GM06990 (cell line): Measurements from ENCODE around the gene BMP7.

Experiments
- DNase-seq: peaks from one replicate; pipeline ENCODE4 v3.0.0-alpha.2; 2011; ENCODE audit not compliant: insufficient read length; ENCODE audit errors: extremely low read depth
- H3K27me3 ChIP-seq: replicated peaks from 2 replicates; pipeline ENCODE4 v1.6.0; 2011; ENCODE audit warnings: low read length; ENCODE audit not compliant: control insufficient read depth, insufficient read depth
- H3K36me3 ChIP-seq: 2 replicates; pipeline ENCODE4 v1.5.1; 2011; ENCODE audit warnings: low read length; ENCODE audit not compliant: control insufficient read depth, insufficient read depth
- H3K4me3 ChIP-seq: replicated peaks from 2 replicates; pipeline ENCODE4 v1.5.1; 2011; ENCODE audit warnings: low read depth, mild to moderate bottlenecking, control low read depth, low read length
- TF ChIP-seq, protein P1 (sequence below): IDR thresholded peaks from 2 replicates; pipeline ENCODE4 v1.5.1; 2011; ENCODE audit warnings: low read length, control low read depth, mild to moderate bottlenecking, inconsistent platforms; ENCODE audit not compliant: insufficient read depth, poor library complexity, severe bottlenecking

Gene BMP7

GRCh38 chr20:57278457-57278856 is 12.0 kb upstream of the BMP7 start:
- H3K27me3 ChIP-seq = no peaks in the 10 kb centered on the region

DNA sequence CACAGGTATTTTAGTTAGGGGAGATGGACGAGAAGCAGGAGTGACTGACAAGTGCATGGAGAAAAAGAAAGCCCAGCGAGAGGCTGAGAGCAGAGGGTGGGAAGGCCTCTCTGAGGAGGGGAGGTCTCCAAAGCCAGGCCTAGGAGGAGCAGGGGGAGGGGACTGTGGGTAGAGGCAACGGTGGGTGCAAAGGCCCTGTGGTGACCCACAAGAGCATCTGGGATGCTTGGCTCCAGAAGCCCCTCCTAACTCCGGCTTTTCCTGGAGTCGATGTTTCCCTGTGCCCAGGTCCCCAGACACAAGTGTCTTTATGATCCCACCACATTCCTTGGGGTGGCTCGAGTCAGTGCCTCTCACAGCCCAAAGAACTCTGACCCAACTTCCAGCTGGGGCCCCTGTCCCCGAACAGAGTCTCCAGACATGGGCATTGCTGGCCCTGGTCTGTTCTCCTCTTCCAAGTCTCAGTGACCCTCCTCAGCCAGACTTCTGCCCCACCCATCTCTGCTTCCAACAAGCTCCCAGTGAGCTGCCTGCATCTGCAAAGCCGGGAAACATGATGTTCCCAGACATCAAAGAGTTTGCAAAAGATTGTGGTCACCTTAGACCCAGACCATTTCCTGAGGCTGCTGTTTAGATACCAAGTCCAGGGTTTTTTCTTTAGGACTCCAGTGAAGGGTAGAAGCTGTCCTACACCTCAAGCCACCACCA is 11.1 kb upstream of the BMP7 start:
- Histone ChIP-seq H3K36me3 (no peaks in the 10 kb centered on the region), H3K4me3 (no peak overlapping the region), H3K27me3 (no peaks in the 10 kb centered on the region)
- TF ChIP-seq, protein P1, sequence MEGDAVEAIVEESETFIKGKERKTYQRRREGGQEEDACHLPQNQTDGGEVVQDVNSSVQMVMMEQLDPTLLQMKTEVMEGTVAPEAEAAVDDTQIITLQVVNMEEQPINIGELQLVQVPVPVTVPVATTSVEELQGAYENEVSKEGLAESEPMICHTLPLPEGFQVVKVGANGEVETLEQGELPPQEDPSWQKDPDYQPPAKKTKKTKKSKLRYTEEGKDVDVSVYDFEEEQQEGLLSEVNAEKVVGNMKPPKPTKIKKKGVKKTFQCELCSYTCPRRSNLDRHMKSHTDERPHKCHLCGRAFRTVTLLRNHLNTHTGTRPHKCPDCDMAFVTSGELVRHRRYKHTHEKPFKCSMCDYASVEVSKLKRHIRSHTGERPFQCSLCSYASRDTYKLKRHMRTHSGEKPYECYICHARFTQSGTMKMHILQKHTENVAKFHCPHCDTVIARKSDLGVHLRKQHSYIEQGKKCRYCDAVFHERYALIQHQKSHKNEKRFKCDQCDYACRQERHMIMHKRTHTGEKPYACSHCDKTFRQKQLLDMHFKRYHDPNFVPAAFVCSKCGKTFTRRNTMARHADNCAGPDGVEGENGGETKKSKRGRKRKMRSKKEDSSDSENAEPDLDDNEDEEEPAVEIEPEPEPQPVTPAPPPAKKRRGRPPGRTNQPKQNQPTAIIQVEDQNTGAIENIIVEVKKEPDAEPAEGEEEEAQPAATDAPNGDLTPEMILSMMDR = no peak
- DNase-seq = no peak

More at GRCh38 chr20:57278457-57278856, 12.0 kb upstream of the BMP7 start:
- no peak for DNase-seq
- TF ChIP-seq, protein P1 = no peak
- Histone ChIP-seq H3K36me3 (no peaks in the 10 kb centered on the region), H3K4me3 (no peak overlapping the region)

GRCh38 chr20:57276221-57276620 is 9.8 kb upstream of the BMP7 start:
- TF ChIP-seq, protein P1 = no peak
- Histone ChIP-seq H3K27me3 (no peaks in the 10 kb centered on the region; the same call in 1 of the 2 replicates), H3K36me3 (no peaks in the 10 kb centered on the region), H3K4me3 (no peak overlapping the region)
- DNase-seq = no peak

GRCh38 chr20:57275813-57276212 is 9.4 kb upstream of the BMP7 start:
- Histone ChIP-seq H3K36me3 (no peaks in the 10 kb centered on the region), H3K27me3 (no peaks in the 10 kb centered on the region; the same call in 1 of the 2 replicates), H3K4me3 (no peak overlapping the region)
- TF ChIP-seq, protein P1 = no peak
- no peak for DNase-seq

- Histone ChIP-seq H3K27me3 (no peaks in the 10 kb centered on the region; the same call in 1 of the 2 replicates), H3K36me3 (no peaks in the 10 kb centered on the region), H3K4me3 (no peak overlapping the region)
- TF ChIP-seq, protein P1 = no peak
- DNase-seq = no peak
Measured at GRCh38 chr20:57275334-57275733, 8.9 kb upstream of the BMP7 start.

GRCh38 chr20:57274846-57275245 is 8.4 kb upstream of the BMP7 start:
- DNase-seq = no peak
- Histone ChIP-seq H3K36me3 (no peaks in the 10 kb centered on the region), H3K4me3 (no peak overlapping the region), H3K27me3 (no peaks in the 10 kb centered on the region; the same call in none of the 2 replicates)
- TF ChIP-seq, protein P1 = no peak
